GM21515 (cell line): ENCODE results near the gene DNMT3A.

Source experiments
- ATAC-seq: cut with Tn5 transposase; IDR thresholded peaks from one replicate; pipeline ENCODE4 v1.9.1; 2021; ENCODE audit not compliant: unreplicated experiment

Gene DNMT3A

GRCh38 chr2:25373269-25373981, 31.7 kb upstream of the DNMT3A start:
- ATAC-seq: no peak

GRCh38 chr2:25372405-25373268, 30.9 kb upstream of the DNMT3A start:
- ATAC-seq: no peak

DNA sequence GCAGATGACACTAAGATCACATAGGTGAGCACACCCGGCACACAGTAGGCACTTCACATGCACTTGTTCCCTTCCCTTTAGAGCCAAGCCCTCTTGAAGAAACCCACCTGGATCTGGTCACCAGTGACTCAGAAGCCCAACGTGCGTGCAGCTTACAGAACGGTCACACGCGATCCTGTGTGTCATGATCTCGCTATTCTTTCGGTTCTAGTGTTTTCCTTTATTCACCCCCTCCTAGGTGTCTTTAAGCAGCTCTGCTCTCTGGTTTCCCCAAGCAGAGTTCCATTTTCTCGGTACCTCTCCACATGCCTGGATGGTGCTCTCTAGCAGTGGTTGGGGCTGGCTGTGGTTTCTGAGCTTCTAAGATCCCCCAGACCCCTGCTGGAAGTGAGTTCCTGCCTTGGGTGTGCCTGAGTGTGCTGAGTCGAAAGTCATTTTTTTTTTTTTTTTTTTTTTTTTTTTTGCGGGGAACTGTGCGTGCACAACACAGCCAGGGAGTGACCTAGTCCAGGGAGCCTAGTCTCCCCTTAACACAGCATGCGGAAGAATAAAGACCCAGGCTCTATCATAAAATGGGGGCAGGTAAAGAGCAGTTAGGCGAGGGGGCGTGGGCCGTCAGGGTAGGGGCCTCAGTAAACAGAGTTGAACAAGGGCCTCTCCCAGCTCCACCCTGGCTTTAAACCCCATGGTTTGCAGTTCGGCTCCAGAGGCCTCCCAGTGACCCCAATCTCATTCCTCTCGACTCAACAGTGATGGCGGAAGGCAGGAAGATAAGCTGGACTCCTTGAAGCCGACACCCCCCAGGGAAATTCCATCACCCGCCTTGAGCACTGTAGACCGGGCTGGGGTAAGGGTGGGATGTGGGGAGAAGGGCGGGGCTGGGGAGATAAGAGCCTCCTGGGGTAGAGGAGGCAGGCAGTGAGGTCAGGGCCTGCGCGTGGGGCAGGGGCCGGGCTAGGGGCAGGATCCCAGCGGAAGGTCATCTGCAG, 29.8 kb upstream of the DNMT3A start:
- ATAC-seq: no peak

DNA sequence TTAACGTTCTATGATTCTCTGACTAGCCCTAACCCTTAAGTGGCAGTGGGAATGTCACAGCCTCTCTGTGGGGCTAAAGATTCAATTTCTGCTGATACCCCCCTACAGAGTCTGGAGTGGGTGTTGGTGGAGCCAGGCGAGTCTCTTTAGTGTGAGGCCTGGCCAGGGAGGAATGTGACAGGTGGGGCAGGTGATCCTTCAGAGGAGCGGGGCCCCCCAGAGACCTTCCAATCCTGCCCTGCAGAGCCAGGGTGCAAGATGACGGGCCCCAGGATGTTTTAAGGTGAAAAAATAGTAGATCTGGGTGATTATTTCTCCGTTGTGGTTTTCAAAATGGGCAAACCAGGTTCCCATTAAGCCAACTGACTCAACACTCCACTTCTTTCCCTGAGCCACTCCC, 28.2 kb upstream of the DNMT3A start:
- no peak for ATAC-seq

- ATAC-seq: no peak
Observed at GRCh38 chr2:25369439-25369838, 27.7 kb upstream of the DNMT3A start.

DNA sequence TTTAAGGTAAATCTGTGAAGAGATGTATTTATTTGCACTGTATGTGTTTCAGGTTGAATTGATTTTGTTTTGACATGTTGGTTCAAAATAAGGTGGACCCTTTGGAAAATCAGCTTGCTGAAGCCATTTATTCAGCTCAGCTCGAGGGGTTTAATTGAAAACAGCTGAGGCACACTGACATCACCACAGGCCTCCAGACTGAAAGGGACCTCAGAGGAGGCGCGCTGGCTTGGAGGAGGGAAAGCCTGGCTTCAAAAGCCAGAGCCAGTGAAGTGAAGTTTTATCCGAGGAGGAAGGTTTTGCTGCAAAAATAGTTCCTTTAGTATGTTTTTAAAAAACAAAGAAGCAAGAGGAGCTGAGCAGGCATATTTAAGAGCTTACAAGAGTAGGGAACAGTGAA, 26.9 kb upstream of the DNMT3A start:
- no peak for ATAC-seq

GRCh38 chr2:25367296-25367695, 25.6 kb upstream of the DNMT3A start:
- no peak for ATAC-seq

GRCh38 chr2:25366629-25367028, 24.9 kb upstream of the DNMT3A start:
- no peak for ATAC-seq

DNA sequence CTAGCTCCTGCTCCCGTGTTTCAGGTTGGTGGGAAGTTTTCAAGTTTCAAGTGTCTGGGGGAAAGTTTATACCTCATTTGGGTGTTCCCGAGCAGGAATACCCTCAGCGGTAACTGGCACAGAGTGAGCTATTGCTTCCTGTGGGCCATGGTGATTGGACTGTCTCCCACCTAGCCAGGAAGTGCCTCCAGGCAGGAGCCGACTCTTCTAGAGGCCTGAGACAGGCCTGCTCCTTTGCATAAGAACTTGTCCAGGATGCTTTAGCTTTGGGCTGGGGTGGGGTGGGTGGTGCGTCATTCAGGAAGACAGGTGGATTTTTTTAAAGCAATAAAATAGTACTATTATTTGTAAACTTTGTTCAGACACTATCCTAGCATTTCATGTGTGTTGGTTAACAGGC, 23.5 kb upstream of the DNMT3A start:
- no peak for ATAC-seq

- no peak for ATAC-seq
Observed at GRCh38 chr2:25363733-25364132, 22.0 kb upstream of the DNMT3A start.

GRCh38 chr2:25362434-25363145, 20.9 kb upstream of the DNMT3A start:
- peak; percentile 72 for ATAC-seq

- ATAC-seq: peak; percentile 81
Observed at GRCh38 chr2:25362049-25362433, 20.3 kb upstream of the DNMT3A start.

GRCh38 chr2:25361261-25362048, 19.7 kb upstream of the DNMT3A start:
- no peak for ATAC-seq

DNA sequence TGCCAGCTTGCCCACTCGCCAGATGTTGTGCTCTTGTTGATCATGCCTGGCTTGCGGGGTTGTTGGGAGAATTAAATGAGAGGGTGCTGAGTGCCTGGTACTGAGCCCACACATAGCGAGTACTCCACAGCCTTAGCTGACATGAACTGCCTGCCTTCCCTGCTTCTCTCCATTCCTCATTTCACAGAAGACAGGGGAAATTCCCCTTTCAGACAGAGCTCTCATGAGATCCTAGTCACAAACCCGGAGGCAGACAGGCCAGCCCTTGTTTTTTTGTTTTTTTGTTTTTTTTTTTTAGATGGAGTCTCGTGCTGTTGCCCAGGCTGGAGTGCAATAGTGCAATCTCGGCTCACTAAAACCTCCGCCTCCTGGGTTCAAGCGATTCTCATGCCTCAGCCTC, 17.1 kb upstream of the DNMT3A start:
- ATAC-seq: no peak

GRCh38 chr2:25358249-25358815, 16.6 kb upstream of the DNMT3A start:
- no peak for ATAC-seq

DNA sequence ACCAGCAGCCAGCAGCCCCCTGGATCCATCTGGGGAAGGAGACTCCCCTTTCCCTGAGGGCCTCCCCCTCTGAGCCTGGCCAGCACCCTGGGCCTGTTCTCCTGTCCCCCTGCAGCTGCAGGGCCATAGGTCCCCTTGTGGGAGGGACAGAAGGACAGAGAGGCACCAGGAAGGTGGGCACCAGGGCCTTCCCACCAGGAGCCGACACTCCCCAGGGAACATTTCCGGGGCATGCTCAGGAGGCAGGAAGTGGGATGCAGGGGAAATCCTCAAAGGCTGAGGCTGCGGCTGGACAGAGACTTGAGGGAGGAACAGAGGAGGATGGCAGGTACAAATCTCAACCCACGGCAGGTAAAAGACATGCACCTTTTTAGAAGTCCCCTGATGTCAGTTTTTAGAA, 14.4 kb upstream of the DNMT3A start:
- ATAC-seq: no peak

- no peak for ATAC-seq
Observed at GRCh38 chr2:25355270-25355669, 13.5 kb upstream of the DNMT3A start.

DNA sequence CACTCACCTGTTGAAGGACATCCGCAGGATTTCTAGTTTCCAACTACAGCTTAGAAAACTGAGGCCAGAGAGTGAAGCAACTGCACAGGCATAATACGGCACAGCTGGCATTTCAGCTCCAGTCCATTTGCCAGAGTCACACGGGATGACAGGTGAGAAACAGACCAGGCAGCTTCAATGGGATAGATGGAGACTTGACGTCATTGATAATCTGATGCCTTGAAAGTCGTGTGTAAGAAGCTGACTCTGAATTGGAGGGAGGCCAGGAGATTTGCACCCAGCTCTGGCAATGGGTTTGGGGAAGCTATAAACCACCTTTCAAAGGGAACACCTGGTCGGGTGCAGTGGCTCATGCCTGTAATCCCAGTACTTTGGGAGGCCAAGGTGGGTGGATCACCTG, 12.4 kb upstream of the DNMT3A start:
- ATAC-seq: no peak

DNA sequence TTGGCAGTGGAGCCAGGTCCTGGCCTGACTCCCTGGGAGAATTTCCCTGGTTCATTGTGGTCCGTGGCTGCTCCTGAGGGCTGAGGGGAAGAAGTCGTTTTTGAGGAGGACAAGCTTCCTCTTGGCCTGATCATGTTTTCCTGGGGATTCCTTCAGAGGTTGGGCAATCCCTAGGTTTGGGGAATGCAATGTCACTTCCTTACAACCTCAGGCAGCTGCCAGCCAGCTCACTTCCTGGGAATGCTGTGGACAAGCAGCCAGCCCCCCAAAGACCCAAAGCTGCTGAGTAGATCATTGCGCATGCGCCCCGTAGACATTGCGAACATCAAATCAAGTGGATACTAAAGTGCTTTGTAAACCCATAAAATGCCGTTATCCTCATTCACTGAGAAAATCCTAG, 7.7 kb upstream of the DNMT3A start:
- no peak for ATAC-seq

GRCh38 chr2:25347846-25348245, 6.1 kb upstream of the DNMT3A start:
- no peak for ATAC-seq
